ENCODE measurements around the gene NACAD.
"Not testable (repeated sequence)": the region's sequence is repeated elsewhere in the genome, so short reads cannot be mapped to it uniquely, and the experiment has no call there.

DNA sequence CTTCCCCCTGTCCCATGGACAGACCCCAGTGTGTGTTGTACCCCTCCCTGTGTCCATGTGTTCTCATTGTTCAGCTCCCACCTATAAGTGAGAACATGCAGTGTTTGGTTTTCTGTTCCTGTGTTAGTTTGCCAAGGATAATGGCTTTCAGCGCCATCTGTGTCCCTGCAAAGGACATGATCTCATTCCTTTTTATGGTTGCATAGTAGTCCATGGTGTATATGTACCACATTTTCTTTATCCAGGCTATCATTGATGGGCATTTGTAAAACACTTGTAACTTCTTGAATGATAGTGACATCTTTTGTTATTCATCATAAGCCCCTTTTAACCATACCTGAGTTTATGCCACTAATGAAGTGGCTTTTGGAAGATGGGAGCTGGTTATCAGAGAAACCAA is 25.5 kb upstream of the NACAD start:
- not testable (repeated sequence) for TF ChIP-seq CTCF (IDR thresholded peaks at IDR 0.05); NR1H2 (CRISPR knock-in tag; IDR thresholded peaks at IDR 0.05); CREB1 (CRISPR knock-in tag; IDR thresholded peaks at IDR 0.05); RELA (CRISPR knock-in tag; IDR thresholded peaks at IDR 0.05; ENCODE audit: borderline replicate concordance); MAX (CRISPR knock-in tag; IDR thresholded peaks at IDR 0.05); ZNF396 (CRISPR knock-in tag; IDR thresholded peaks at IDR 0.05; ENCODE audit: borderline replicate concordance); GABPB1 (CRISPR knock-in tag; IDR thresholded peaks at IDR 0.05)
